GM12801 (cell line): ENCODE measurements around the gene MPL.

ENCODE experiments used
- TF ChIP-seq, protein P1 (sequence below): IDR thresholded peaks from one replicate; pipeline ENCODE4 v1.5.1; 2011; ENCODE audit warnings: control low read depth; ENCODE audit not compliant: insufficient read length; ENCODE audit errors: extremely low read depth

MPL gene

DNA sequence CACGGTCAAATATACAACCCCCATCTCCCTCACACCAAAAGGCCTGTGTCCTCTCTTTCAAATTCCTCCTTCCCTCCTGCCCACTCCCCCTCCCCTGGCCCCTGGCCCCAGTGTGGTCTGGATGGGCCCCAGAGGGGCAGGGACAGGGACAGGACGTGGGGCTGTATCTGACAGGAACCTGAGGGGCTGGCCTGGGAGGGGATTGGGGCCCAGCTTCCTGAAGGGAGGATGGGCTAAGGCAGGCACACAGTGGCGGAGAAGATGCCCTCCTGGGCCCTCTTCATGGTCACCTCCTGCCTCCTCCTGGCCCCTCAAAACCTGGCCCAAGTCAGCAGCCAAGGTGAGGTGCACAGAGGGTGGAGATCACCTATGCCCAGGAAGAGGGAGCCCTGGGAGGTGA is at the start of gene MPL:
Gene MPL (plus strand): TSS at position 231 of the 400 bp plus-strand sequence. CDS start 31 bp downstream, at position 262.
- TF ChIP-seq, protein P1, sequence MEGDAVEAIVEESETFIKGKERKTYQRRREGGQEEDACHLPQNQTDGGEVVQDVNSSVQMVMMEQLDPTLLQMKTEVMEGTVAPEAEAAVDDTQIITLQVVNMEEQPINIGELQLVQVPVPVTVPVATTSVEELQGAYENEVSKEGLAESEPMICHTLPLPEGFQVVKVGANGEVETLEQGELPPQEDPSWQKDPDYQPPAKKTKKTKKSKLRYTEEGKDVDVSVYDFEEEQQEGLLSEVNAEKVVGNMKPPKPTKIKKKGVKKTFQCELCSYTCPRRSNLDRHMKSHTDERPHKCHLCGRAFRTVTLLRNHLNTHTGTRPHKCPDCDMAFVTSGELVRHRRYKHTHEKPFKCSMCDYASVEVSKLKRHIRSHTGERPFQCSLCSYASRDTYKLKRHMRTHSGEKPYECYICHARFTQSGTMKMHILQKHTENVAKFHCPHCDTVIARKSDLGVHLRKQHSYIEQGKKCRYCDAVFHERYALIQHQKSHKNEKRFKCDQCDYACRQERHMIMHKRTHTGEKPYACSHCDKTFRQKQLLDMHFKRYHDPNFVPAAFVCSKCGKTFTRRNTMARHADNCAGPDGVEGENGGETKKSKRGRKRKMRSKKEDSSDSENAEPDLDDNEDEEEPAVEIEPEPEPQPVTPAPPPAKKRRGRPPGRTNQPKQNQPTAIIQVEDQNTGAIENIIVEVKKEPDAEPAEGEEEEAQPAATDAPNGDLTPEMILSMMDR, result no peak

DNA sequence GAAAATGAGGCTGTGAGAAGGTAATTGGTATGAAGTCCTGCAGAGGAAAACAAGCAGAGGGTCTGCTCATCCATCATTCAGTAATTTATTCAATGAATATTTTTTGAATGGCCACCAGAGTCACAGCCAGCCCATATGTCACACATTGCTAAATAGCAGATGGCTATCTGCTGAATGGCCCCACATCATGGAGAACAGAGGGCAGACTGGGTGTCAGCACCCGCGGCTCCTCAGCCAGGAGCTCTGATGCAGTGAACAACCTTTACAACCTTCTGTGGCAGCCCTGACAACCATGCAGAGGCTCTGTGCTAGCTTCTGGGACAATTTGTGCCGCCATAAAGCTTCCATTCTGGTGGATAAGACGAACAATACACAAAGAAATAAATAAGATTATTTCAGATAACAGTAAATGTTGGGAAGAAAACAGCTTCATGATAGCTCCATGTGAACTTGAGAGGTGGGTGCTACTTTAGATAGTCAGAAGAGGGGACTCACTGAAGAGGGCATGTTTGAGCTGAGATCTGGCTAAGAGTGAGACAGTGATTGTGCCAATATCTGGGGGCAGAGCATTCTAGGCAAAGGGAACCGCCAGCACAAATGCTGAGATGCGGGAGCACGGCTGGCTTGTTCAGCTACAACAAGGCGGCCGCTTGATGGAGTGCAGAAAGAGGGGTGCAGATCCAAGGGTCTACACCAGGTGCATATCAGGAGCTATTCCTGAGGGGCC is 49.4 kb upstream of the MPL start:
- TF ChIP-seq, protein P1, result no peak

DNA sequence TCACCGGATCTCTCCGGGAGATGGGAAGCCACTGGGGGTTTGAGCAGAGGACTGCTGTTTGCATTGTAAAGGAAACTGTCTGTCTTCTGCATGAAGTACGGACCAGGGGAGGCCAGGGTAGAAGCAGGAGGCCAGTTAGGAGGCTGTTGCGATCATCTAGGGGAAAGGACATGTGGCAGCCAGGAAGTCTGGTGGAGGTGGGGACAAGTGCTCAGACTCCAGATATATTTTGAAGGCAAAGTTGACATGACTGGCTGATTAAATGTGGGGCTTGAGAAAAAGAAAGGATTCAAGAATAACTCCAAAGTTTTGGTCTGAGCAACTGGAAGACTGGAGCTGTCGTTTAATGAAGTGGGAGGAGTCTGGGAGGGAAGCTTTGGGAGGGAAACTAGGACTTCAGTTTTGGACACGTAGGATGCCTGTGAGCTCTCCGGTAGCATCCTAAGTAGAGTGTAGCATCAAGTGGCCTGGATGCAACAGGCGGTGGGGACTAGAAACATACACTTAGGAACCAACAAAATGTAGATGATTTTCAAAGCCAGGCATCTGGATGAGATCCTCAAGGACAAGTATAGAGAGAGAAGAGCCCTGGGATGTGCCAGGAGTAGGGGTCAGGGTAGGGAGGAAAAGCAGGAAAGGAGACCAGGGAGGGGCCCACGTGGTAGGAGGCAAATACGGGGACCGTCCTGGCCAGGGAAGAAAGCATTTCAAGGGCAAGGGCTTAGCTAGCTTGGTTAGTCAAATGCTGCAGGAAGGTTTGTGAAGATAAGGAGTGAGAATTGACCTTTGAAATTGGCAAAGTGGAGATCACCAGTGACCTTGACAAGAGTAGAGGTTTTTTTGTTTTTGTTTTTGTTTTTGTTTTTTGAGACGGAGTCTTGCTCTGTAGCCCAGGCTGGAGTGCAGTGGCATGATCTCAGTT is 48.6 kb upstream of the MPL start:
- TF ChIP-seq, protein P1, result no peak

DNA sequence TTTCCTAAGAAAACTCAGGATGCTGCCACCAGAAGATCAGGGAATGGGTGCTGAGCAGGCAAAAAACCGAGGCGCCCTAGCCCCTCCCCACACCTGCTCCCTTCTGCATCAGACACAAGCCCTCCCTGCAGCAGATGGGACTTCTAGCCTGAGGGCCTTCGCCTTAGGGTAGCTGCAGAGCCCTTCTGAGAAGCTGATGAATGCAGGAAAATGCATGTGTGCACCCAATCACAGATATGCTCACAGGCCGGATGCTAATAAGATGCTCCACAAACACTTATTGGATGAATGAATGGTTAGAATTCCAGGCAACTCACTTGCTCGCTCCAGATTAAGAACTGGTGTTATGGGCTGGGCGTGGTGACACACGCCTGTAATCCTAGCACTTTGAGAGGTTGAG is 45.4 kb upstream of the MPL start:
- TF ChIP-seq, protein P1, result no peak

DNA sequence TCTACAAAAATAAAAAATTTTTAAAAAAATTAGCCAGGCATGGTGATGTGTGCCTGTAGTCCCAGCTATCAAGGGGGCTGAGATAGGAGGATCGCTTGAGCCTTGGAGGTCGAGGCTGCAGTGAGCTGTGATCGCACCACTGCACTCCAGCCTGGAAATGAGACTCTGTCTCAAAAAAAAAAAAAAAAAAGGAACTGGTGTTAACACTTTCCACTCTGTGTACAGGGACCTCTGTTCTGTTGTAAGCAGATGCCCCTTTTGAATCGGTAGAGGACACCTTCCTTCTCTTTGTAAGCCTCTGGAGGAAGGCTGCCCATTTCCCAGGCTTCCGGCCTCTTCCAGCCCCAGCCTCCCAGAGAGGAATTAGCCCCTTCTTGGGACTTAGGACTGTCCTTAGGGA is 44.9 kb upstream of the MPL start:
- TF ChIP-seq, protein P1, result no peak

DNA sequence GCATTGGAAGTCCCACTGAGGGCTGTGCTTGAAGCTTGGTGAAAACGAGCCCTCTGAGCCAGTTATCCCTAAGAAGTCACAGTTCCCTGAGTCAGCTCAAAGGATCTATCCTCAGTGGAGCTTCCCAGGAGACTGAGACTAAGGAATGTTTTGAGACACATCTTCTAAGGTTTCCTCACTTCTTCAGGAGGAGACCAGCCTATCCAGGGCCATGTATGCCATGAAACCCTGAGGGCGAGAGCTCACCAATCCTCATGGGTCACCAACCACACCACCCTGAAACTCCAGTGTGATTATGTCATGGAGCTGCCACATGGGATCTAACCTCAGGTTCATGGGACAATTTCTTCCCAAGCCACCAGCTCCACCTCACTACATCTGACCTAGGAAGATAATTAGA is 44.4 kb upstream of the MPL start:
- TF ChIP-seq, protein P1, result no peak
